GM19099 (cell line): ENCODE results near the gene RNF166.

ENCODE experiments used
- POLR2A ChIP-seq: IDR thresholded peaks from 3 replicates; pipeline ENCODE4 v1.6.1; 2011; ENCODE audit warnings: low read depth; ENCODE audit not compliant: insufficient read length; ENCODE audit errors: extremely low read depth

RNF166 gene, protein sequence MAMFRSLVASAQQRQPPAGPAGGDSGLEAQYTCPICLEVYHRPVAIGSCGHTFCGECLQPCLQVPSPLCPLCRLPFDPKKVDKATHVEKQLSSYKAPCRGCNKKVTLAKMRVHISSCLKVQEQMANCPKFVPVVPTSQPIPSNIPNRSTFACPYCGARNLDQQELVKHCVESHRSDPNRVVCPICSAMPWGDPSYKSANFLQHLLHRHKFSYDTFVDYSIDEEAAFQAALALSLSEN

DNA sequence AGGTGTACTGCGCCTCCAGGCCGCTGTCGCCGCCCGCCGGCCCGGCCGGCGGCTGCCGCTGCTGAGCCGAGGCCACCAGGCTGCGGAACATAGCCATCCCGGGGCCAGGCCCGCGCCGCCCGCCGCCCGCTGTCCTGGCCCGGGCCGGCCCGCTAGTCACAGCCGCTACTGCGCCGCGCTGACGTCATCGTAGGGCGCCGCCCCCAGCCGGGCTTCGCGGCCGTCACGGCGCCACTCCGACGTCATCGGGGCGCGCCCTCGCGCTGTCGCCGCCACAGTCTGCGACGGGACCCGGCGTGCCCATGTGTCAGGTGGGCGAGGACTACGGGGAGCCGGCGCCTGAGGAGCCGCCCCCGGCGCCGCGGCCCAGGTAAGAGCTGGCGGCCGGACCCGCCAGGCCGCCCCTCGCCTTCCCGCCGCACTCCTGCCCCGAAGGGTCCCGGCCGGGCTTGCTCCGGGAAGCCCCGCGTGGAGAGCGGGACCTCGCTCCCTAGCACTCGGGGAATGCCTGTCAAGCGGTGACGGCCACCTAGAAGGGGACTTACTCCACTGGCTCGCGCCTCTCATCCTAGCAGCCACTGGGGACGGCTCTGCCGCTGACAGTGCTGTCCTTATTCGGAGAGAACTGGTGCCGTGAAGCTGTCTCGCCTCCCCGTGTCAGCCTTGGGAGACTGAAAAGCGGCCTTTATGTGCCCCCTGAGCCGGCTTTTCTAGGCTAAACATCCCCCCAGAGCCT lies at the start of gene RNF166, which contains the start of gene CTU2:
Gene RNF166 (minus strand): TSS at position 180 of the 736 bp plus-strand sequence. CDS start 83 bp downstream, at position 97.
Gene CTU2 (plus strand): TSS at position 275 of the 736 bp plus-strand sequence. CDS start 28 bp downstream, at position 303.
- TF ChIP-seq POLR2A, result peak; percentile 71

DNA sequence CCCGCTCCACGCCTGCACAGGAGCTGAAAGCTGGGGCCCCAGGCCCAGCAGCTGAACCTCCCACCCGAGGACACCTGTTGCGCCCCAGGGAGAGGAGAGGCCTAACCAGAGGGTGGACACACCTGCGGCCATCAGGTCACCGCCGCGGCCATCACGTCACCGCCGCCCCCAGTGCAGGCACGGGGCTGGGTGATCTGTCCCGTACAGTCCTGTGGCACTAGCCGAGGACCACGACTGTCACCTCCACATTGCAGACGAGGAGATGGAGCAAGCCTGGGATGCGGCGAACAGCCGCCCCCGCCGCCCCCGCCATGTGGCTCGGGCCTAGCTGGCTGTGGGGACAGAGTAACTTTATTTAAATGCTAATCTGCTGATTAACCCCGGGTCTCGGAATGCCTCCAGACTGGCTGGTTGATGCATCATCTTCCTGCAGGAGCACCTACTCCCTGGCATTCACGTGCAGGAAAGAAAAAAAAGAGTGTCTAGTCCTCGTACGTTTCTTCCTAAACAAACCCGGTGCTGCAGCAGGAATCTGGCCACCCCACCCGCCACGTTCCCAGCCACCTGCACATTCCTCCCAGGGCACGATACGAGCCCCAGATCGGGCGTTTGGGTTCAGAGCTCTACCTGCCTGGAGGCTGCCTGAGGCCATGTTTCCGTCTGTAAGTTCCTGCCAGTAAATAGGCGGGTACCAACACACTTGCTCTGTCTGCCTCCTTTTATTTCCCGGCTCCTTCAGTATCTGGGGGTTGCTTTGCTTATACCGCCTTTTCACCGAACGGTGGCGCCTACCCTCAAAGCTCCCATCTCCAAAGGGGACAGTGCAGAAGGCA lies 48.9 kb upstream of the RNF166 start:
- TF ChIP-seq POLR2A, result no peak

DNA sequence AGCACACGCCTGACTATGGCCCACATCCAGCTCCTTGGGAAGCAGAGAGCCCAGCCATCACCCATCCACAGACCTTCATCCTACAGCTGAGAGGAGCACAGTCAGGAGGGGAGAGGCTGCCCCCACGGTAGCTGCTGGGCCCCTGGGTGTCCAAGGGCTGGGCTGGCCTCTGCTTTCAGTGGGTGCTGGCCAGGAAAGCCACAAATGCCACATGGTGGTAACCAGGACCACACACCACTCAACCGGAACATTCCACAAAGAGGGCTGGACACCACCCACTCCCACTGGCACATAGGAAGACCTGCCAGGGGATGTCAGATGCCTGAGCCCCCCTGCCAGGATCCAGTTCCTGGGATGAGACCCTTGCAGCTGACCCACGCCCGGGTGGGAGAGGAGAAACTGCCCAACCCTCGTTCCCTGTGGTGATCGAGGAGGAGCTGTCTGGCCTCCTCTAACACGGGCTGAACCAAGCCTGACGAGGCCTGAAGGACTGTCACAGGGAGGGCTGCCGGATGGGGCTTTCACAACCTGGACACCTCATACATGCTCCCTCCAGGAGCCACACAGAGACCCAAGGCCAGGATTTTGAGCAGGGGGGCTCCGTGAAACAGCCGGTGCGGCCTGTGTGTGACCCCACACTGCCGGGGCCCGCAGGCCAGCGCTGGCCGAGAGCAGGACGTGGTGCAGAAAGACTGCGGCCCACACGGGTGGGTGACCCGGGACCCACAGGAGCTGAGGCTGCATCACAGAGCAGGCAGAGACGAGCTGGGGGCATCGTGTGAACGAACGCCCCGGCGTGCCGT lies 48.1 kb upstream of the RNF166 start:
- no peak for TF ChIP-seq POLR2A

DNA sequence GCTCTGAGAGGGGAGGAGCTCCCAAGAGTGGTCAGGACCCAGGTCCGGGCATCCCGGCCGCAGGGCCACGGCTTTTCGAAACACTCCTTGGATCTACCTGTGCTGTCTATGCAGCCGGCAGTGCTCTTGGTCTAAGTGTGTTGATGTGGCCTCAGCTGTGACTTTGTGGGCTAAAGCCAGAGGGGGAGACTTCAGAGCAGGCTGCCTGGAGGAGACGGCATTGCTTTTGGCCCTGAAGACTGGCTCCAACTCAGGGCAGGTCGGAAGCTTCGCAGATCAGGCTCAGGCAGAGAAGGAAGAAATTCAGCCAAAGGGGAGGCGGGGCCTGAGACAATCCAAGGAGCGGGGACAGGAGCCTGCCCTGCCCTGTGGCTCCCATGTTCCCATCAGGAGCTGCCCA lies 47.4 kb upstream of the RNF166 start:
- no peak for TF ChIP-seq POLR2A

DNA sequence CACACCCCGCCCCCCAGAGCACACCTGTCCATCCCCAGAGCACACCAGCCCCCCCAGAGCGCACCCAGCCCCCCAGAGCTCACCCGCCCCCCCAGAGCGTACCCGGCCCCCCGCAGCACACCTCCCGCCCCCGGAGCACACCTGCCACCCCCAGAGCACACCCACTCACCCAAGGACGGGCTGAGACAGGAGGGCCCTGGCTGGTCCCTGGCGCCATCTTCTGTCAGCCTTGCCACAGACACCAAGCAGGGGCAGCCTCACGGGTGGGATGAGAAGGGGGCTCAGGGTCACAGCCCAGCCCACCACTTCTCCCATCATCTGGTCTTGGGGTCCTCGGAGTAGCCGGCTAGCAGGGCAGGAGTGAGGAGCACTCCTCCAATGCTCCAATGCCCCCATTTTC lies 47.0 kb upstream of the RNF166 start:
- TF ChIP-seq POLR2A, result no peak

DNA sequence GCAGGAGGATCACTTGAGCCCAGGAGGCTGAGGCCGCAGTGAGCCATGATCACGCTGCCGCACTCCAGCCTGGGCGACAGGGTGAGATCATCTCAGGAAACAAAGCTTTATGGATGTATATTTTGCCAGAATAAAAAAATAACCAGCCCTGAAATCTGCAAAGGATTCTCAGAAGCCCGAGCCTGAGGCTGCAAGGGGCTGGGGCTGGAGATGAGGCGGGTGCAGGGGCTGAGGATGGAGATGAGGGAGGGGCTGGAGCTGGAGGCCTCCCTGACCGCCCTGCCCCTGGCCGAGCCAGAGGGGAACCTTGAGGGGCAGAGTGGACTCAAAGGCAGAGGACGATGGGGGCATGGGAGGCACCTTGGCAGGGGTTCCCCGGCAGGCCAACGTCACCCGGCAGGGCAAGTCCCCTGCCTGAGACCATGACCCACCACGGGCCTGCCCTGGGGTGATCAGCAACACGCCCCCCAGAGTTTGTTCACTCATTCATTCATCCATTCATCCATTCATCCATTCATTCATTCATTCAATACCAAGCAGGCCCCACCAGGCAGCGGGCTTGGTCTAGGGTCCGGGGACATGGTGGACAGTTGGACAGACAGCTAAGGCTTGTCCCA lies 46.3 kb upstream of the RNF166 start:
- TF ChIP-seq POLR2A, result no peak

DNA sequence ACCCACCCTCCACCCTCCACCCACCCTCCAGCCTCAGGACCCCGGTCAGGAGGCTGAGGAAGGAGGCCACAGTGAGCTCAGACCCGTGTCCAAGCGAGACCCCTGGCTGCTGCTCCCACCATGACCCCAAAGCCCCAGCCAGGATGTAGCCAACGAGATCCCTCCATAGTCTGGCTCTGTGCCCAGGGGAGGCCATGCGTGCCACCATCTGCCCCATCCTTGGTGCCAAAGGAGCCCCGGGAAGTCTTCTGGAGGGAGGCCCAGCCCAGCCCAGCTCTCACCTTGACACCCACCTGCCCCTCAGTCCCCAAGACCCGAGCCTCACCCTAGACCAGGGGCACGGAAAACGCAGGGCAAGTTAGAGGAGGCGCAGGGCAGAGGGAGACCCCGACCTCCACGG lies 44.6 kb upstream of the RNF166 start:
- no peak for TF ChIP-seq POLR2A

DNA sequence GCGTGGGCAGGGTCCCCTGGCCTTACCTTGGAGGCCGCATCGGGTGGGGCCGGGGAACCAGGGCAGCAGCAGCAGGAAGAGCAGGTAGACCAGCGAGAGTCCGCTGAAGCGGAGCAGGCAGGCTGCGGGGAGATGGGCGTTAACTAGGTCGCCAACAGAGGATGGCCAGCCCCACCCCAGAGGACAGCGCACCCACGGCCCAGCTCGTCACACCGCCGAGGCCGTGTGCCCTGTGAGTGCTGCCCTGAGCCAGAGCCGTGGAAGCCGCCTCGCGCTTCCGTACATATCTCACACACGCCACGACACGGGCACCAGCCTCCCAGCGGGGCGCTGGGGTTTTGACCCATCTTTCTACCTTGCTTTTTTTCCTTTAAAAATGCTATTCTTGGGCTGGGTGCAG lies 43.1 kb upstream of the RNF166 start:
- TF ChIP-seq POLR2A, result no peak

DNA sequence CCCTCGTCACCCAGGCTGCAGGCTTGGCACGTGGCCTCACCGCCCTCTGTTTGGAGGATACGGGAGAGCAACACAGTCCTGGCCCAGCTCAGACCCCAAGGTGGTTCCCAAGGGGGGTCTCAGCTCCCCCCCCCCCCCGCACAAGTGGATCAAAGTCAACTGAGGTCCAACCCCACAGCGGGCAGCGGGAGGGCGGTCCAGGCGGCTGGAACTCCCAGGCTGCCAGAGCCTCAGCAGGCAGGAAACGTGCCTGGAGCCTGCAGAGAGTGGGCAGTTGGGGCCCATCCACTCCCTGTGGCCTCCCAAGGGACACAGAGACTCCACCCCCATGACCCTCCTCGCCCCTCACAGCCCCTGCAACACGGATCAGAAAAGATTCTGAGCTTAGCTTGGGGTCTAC lies 42.2 kb upstream of the RNF166 start:
- no peak for TF ChIP-seq POLR2A

DNA sequence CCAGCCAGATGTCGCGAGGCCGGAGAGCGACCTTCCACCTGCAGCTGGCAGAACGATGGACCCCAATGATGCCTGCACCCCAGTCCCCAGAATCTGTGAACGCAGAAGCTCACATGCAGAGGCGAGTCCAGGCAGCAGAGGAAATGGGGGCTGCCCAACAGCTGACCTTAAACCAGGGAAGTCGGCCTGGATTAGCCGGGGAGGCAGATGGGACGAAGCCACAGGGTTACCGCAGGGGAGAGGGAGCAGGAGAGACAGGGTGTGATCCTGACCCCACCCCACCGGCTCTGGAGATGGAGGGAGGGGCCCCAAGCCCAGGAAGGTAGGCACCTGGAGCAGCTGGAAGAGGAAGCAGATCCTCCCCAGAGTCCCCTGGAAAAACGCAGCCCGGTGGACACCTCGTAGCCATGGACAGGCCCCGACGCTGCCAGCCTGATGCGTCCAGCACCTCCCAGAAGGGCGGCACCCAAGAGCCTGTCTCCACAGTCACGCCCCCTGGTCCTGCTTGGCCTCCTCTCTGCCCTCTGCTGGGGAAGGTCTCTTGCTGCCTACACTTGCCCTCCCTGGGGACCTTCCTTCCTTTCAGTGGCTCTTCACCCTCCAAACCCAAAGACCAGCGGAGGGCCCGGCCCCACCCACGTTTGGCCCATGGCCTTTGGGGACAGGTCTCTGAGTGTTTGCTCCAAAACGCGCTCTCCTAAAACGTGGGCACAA lies 41.5 kb upstream of the RNF166 start:
- no peak for TF ChIP-seq POLR2A

DNA sequence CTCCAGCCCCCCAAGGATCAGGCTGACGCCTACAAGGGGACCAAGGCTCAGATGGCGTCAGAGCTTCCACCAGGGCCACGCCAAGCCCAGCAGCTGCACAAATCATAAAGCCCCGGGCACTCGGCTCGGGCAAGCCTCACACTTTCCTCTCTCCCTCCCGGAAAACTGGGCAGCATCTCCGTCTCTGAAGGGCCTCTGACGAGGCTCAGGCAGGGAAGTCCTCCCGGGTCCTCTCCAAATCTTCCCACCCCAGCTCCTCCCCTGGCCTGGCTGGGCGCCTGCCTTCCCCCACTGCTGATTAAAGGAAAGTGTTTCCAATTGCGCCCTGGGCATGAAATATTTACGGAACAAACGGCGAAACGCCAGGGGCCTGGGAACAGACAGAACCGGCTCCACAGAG lies 40.3 kb upstream of the RNF166 start:
- TF ChIP-seq POLR2A, result no peak

DNA sequence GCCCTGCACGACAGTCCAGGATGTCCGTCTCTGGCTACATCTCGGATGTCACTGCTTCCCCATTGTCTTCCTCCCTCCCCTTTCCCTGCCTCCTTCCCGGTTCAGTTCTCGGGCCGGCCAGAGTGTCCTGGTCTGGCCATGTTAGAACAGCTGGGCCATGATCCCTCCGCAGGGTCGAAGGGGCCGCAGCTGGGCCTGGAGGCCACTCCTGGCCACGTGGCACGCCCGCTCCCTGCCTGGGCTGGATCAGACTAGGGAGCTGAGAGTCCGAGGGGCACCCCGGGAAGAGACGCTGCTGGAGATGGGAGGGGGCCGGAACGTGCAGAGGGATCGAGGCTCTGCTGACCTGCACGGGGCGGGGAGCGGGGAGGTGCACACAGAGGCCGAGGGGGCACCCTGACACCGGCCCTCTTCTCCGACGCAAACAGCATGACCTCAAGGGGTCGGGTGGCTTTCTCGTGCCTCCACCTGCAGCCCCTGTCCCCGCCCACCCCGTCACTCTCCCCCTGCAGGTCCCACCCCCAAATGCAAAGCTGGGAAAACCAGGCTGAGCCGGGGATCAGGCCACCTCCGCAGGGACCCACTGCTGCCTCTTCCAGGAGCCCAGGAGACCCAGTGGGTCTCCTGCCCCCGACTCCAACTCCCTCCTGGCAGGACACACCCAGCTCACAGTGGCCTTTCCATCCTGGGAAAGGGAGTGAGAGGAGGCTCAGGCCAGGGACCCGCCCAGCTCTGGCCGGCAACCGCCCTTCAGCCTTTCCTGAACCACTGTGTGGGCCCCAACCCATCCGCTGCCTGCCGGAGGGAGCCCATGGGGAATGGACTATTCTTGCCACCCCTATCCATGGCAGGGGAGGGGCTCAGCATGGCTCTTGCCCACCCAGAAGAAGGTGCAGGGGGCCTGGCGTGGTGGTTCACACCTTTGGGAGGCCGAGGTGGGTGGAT lies 38.6 kb upstream of the RNF166 start:
- no peak for TF ChIP-seq POLR2A
